ENCODE results near the gene TMTC4. TPM values are rescaled to one million over a fixed set of nuclear protein-coding genes. Genes with fewer than 3 reads are reported as not detected.

TMTC4 gene, protein sequence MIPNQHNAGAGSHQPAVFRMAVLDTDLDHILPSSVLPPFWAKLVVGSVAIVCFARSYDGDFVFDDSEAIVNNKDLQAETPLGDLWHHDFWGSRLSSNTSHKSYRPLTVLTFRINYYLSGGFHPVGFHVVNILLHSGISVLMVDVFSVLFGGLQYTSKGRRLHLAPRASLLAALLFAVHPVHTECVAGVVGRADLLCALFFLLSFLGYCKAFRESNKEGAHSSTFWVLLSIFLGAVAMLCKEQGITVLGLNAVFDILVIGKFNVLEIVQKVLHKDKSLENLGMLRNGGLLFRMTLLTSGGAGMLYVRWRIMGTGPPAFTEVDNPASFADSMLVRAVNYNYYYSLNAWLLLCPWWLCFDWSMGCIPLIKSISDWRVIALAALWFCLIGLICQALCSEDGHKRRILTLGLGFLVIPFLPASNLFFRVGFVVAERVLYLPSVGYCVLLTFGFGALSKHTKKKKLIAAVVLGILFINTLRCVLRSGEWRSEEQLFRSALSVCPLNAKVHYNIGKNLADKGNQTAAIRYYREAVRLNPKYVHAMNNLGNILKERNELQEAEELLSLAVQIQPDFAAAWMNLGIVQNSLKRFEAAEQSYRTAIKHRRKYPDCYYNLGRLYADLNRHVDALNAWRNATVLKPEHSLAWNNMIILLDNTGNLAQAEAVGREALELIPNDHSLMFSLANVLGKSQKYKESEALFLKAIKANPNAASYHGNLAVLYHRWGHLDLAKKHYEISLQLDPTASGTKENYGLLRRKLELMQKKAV
- polyA plus RNA-seq (2013, experiment 1 of 2) = 15.7 TPM
- 16.5 TPM for polyA plus RNA-seq (2013, experiment 2 of 2)

DNA sequence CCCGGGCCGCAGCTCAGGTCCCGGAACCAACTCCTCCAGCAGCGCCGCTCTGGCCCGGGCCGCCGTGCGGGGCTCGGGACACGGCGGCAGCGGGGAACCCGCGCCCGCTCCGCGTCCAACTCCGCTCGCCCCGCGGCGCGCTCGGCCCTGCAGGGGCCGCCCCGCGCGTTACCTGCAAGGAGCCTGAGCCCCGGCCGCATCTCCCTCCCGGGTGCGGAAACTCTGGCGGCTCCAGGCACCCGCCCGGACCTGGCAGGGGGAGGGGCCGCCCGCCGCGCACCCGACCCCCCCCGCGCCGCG, at the start of gene TMTC4:
Gene TMTC4, minus strand, starts transcription at position 224 of the 300 bp plus-strand sequence. CDS start 4,433 bp downstream, outside the sequence.
- Histone ChIP-seq H4K8ac (ENCODE audit: low read depth, low read length) (no peak within 1 kb of the TSS), H3K4me1 (ENCODE audit: control insufficient read depth, low read depth, low read length) (peaks cover 4% of the 10 kb centered on the region), H3K4ac (ENCODE audit: low read depth, low read length) (peak within 1 kb of the TSS; percentile 92), H4K5ac (ENCODE audit: low read length) (no peak within 1 kb of the TSS), H3K4me2 (ENCODE audit: low read length) (peak within 1 kb of the TSS; percentile 91), H3K27me3 (ENCODE audit: insufficient read depth, low read length, poor library complexity) (no peaks in the 10 kb centered on the region), H2BK15ac (replicated peaks; ENCODE audit: low read depth) (no peak within 1 kb of the TSS), H3K23ac (ENCODE audit: low read length) (no peak within 1 kb of the TSS), H2BK5ac (ENCODE audit: low read length) (no peak within 1 kb of the TSS), H3K18ac (ENCODE audit: low read length) (peak within 1 kb of the TSS; percentile 97), H2BK120ac (ENCODE audit: low read depth, low read length) (peak within 1 kb of the TSS; percentile 88), H3K36me3 (ENCODE audit: control insufficient read depth, insufficient read depth, low read length) (no peaks in the 10 kb centered on the region), H2AK5ac (ENCODE audit: low read length) (no peak within 1 kb of the TSS), H3K4me3 (ENCODE audit: low read length) (peak within 1 kb of the TSS; percentile 72), H3K27ac (ENCODE audit: low read depth, low read length) (peak within 1 kb of the TSS; percentile 72), H3K79me2 (ENCODE audit: control insufficient read depth, insufficient read depth, low read length) (peaks cover 10% of the 10 kb centered on the region), H3K79me1 (ENCODE audit: low read length) (peaks cover 9% of the 10 kb centered on the region), H3K56ac (ENCODE audit: low read length) (peak within 1 kb of the TSS; percentile 91), H3K9ac (ENCODE audit: low read length) (peak within 1 kb of the TSS; percentile 84)
- no peak for DNase-seq
- WGBS (ENCODE audit: extremely low coverage, insufficient coverage, low lambda C conversion rate) = no CpG with 5 or more reads among the region's 45 CpGs

DNA sequence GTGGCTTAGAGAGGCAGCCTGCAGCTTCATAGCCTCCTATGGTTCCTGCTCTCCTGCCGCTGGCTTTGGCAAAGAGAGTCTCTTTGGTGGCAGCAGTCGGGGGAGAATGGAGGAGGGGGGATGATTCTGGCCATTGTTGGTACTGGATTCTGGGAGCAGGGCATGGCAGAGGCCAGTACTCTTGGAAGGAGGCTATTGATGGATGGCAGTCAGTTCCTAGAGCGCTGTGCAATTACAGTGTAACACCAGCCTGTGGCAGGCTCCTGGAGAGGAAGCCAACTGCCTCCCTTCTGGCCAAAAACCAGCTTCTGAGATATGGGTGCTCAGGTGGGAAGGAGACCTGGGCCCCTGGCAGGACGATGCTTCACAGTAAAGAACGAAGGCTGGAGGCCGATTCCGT, 47.9 kb upstream of the TMTC4 start:
- Histone ChIP-seq H2BK120ac (ENCODE audit: low read depth, low read length) (no peak overlapping the region), H2AK5ac (ENCODE audit: low read length) (no peak overlapping the region), H3K4me3 (ENCODE audit: low read length) (no peak overlapping the region), H3K79me1 (ENCODE audit: low read length) (no peaks in the 10 kb centered on the region), H3K4me1 (ENCODE audit: control insufficient read depth, low read depth, low read length) (no peaks in the 10 kb centered on the region), H2BK5ac (ENCODE audit: low read length) (no peak overlapping the region), H3K56ac (ENCODE audit: low read length) (no peak overlapping the region), H3K18ac (ENCODE audit: low read length) (no peak overlapping the region), H3K23ac (ENCODE audit: low read length) (no peak overlapping the region), H3K9ac (ENCODE audit: low read length) (no peak overlapping the region), H3K36me3 (ENCODE audit: control insufficient read depth, insufficient read depth, low read length) (no peaks in the 10 kb centered on the region), H3K27me3 (ENCODE audit: insufficient read depth, low read length, poor library complexity) (no peaks in the 10 kb centered on the region), H4K5ac (ENCODE audit: low read length) (no peak overlapping the region), H3K27ac (ENCODE audit: low read depth, low read length) (no peak overlapping the region), H4K8ac (ENCODE audit: low read depth, low read length) (no peak overlapping the region), H2BK15ac (replicated peaks; ENCODE audit: low read depth) (no peak overlapping the region), H3K4me2 (ENCODE audit: low read length) (no peak overlapping the region), H3K79me2 (ENCODE audit: control insufficient read depth, insufficient read depth, low read length) (no peaks in the 10 kb centered on the region), H3K4ac (ENCODE audit: low read depth, low read length) (no peak overlapping the region)
- no CpG with 5 or more reads among the region's 7 CpGs for WGBS (ENCODE audit: extremely low coverage, insufficient coverage, low lambda C conversion rate)
- peak; percentile 50 for DNase-seq

DNA sequence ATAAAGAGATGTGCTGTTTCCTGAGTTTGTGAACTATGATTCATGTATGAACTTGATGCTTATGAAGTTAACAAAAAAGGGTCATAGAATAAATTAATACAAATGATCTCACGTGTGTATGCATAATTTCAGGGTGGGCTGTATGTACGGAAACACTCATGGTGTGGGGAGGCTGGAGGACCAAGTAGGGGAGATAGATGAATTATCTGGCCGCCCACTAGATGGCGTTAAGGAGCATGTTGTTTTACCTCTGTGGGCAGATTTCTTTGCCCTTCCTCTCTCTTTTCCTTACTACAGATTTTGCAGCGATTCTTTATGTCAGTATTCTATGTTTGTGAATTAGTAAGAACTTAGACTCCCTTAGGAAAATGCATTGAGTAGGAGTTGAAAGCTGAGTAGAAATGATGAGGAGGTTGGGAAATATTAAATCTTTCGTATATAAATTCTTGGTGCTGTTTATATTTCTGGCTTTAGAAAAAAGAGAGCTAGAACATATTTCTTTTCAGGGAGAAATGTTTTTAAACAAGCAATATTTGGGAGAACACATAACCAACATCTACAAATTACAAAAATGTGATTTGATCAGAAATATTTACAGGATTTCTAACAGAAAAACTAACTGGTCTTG, 47.4 kb upstream of the TMTC4 start:
- WGBS (ENCODE audit: extremely low coverage, insufficient coverage, low lambda C conversion rate) = 100% methylated on average over 1 of the region's 6 CpGs
- H3K18ac ChIP-seq (ENCODE audit: low read length) = no peak overlapping the region

DNA sequence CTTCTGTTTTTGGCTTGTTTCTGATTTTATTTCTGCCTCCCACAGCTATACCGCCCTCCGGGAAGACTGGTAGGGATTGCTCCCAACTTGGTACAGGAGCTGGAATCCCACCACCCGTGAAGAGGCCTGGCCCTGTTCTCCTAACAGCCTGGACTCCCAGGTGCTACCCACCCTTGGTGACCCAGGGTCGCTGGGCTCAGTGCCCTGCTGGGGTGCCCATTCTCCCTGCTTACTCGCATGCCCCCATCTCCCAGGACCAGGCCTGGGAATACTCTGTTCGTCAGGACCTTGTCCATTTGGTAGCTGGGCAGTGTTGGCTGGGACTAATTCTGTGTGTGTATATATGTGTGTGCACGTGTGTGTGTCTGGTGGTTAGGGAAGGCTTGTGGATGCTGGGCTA, 41.0 kb upstream of the TMTC4 start:
- no peaks in the 10 kb centered on the region for H3K36me3 ChIP-seq (ENCODE audit: control insufficient read depth, insufficient read depth, low read length)
- H2AK5ac ChIP-seq (ENCODE audit: low read length) = no peak overlapping the region
- H3K4me1 ChIP-seq (ENCODE audit: control insufficient read depth, low read depth, low read length) = no peaks in the 10 kb centered on the region
- no peak overlapping the region for H3K4me3 ChIP-seq (ENCODE audit: low read length)
- no peaks in the 10 kb centered on the region for H3K79me1 ChIP-seq (ENCODE audit: low read length)
- H3K4ac ChIP-seq (ENCODE audit: low read depth, low read length) = no peak overlapping the region
- H3K27ac ChIP-seq (ENCODE audit: low read depth, low read length) = no peak overlapping the region
- H2BK120ac ChIP-seq (ENCODE audit: low read depth, low read length) = no peak overlapping the region
- DNase-seq = no peak
- H2BK5ac ChIP-seq (ENCODE audit: low read length) = no peak overlapping the region
- no peak overlapping the region for H3K23ac ChIP-seq (ENCODE audit: low read length)
- no peak overlapping the region for H3K18ac ChIP-seq (ENCODE audit: low read length)
- no peak overlapping the region for H3K56ac ChIP-seq (ENCODE audit: low read length)
- no peaks in the 10 kb centered on the region for H3K79me2 ChIP-seq (ENCODE audit: control insufficient read depth, insufficient read depth, low read length)
- no peaks in the 10 kb centered on the region for H3K27me3 ChIP-seq (ENCODE audit: insufficient read depth, low read length, poor library complexity)
- no peak overlapping the region for H3K4me2 ChIP-seq (ENCODE audit: low read length)
- no peak overlapping the region for H4K5ac ChIP-seq (ENCODE audit: low read length)
- no peak overlapping the region for H2BK15ac ChIP-seq (replicated peaks; ENCODE audit: low read depth)
- H3K9ac ChIP-seq (ENCODE audit: low read length) = no peak overlapping the region
- WGBS (ENCODE audit: extremely low coverage, insufficient coverage, low lambda C conversion rate) = no CpG with 5 or more reads among the region's 7 CpGs
- no peak overlapping the region for H4K8ac ChIP-seq (ENCODE audit: low read depth, low read length)

More for the DNA sequence above, 47.4 kb upstream of the TMTC4 start:
- Histone ChIP-seq H3K9ac (ENCODE audit: low read length) (no peak overlapping the region), H3K56ac (ENCODE audit: low read length) (no peak overlapping the region), H4K8ac (ENCODE audit: low read depth, low read length) (no peak overlapping the region), H2BK120ac (ENCODE audit: low read depth, low read length) (no peak overlapping the region), H3K23ac (ENCODE audit: low read length) (no peak overlapping the region), H3K4me1 (ENCODE audit: control insufficient read depth, low read depth, low read length) (no peaks in the 10 kb centered on the region), H3K27me3 (ENCODE audit: insufficient read depth, low read length, poor library complexity) (no peaks in the 10 kb centered on the region), H3K4me3 (ENCODE audit: low read length) (no peak overlapping the region), H2BK5ac (ENCODE audit: low read length) (no peak overlapping the region), H3K79me1 (ENCODE audit: low read length) (no peaks in the 10 kb centered on the region), H3K4me2 (ENCODE audit: low read length) (no peak overlapping the region), H3K27ac (ENCODE audit: low read depth, low read length) (no peak overlapping the region), H3K4ac (ENCODE audit: low read depth, low read length) (no peak overlapping the region), H2AK5ac (ENCODE audit: low read length) (no peak overlapping the region), H4K5ac (ENCODE audit: low read length) (no peak overlapping the region), H2BK15ac (replicated peaks; ENCODE audit: low read depth) (no peak overlapping the region), H3K36me3 (ENCODE audit: control insufficient read depth, insufficient read depth, low read length) (no peaks in the 10 kb centered on the region), H3K79me2 (ENCODE audit: control insufficient read depth, insufficient read depth, low read length) (no peaks in the 10 kb centered on the region)
- DNase-seq = peak; percentile 61

DNA sequence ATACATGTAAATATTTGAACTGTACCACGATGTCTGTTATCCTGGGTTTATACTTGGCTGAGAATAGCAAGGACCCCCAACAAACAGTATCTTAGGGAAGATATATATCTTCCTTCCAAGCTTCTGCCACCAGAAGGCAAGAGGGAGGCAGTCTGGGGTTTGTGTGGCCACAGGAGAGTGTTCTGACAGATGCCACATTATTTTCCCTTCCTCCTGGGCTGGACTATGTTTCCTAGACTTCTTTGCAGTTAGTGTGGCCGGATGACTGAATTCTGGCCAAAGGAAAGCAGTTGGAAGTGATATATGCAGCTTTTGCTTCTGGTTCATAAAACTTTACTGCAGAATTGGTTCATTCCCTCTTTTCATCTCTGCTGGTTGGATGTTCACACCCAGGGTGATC, 39.9 kb upstream of the TMTC4 start:
- no peak overlapping the region for H3K56ac ChIP-seq (ENCODE audit: low read length)
- no peak for DNase-seq
- no peak overlapping the region for H3K27ac ChIP-seq (ENCODE audit: low read depth, low read length)
- no peak overlapping the region for H4K5ac ChIP-seq (ENCODE audit: low read length)
- no peak overlapping the region for H2AK5ac ChIP-seq (ENCODE audit: low read length)
- no peak overlapping the region for H2BK120ac ChIP-seq (ENCODE audit: low read depth, low read length)
- no peak overlapping the region for H2BK15ac ChIP-seq (replicated peaks; ENCODE audit: low read depth)
- no peak overlapping the region for H3K4me2 ChIP-seq (ENCODE audit: low read length)
- H2BK5ac ChIP-seq (ENCODE audit: low read length) = no peak overlapping the region
- no peak overlapping the region for H3K9ac ChIP-seq (ENCODE audit: low read length)
- no peaks in the 10 kb centered on the region for H3K36me3 ChIP-seq (ENCODE audit: control insufficient read depth, insufficient read depth, low read length)
- no peak overlapping the region for H3K4ac ChIP-seq (ENCODE audit: low read depth, low read length)
- no peak overlapping the region for H3K4me3 ChIP-seq (ENCODE audit: low read length)
- H3K27me3 ChIP-seq (ENCODE audit: insufficient read depth, low read length, poor library complexity) = no peaks in the 10 kb centered on the region
- no peaks in the 10 kb centered on the region for H3K79me1 ChIP-seq (ENCODE audit: low read length)
- H3K18ac ChIP-seq (ENCODE audit: low read length) = no peak overlapping the region
- H3K79me2 ChIP-seq (ENCODE audit: control insufficient read depth, insufficient read depth, low read length) = no peaks in the 10 kb centered on the region
- WGBS (ENCODE audit: extremely low coverage, insufficient coverage, low lambda C conversion rate) = no CpG with 5 or more reads among the region's 2 CpGs
- no peak overlapping the region for H4K8ac ChIP-seq (ENCODE audit: low read depth, low read length)
- no peaks in the 10 kb centered on the region for H3K4me1 ChIP-seq (ENCODE audit: control insufficient read depth, low read depth, low read length)
- H3K23ac ChIP-seq (ENCODE audit: low read length) = no peak overlapping the region
